HS-27A (cell line): ENCODE measurements around the gene WDR81.
"Not testable (repeated sequence)": the region's sequence is repeated elsewhere in the genome, so short reads cannot be mapped to it uniquely, and the experiment has no call there.

Experiments
- DNase-seq: peaks from one replicate; pipeline ENCODE4 v3.0.0-alpha.2; 2012; ENCODE audit warnings: low read depth, missing footprints

Gene WDR81

GRCh38 chr17:1730326-1731193 lies 6.1 kb downstream of the WDR81 start:
- DNase-seq = no peak

- no peak for DNase-seq
These were observed 6.6 kb downstream of the WDR81 start for GRCh38 chr17:1731194-1731506.

- DNase-seq = no peak
These were observed 7.8 kb downstream of the WDR81 start for GRCh38 chr17:1732241-1732832.

- no peak for DNase-seq
These were observed 8.4 kb downstream of the WDR81 start for GRCh38 chr17:1732833-1733321.

GRCh38 chr17:1733759-1734158 lies 9.3 kb downstream of the WDR81 start:
- DNase-seq = no peak

GRCh38 chr17:1735418-1735817 lies 10.9 kb downstream of the WDR81 start:
- DNase-seq = no peak

GRCh38 chr17:1735834-1736347 lies 11.4 kb downstream of the WDR81 start:
- no peak for DNase-seq

GRCh38 chr17:1736348-1737281 lies 12.1 kb downstream of the WDR81 start:
- DNase-seq = no peak

- DNase-seq = no peak
These were observed 13.2 kb downstream of the WDR81 start for GRCh38 chr17:1737531-1738291.

GRCh38 chr17:1741899-1742298 lies 17.4 kb downstream of the WDR81 start:
- not testable (repeated sequence) for DNase-seq

GRCh38 chr17:1742371-1743087 lies 18.0 kb downstream of the WDR81 start, which contains the start of gene SERPINF2:
TSS of gene SERPINF2 (plus strand) at chr17:1742871. CDS start at chr17:1744996, 2,125 bp downstream.
- no peak for DNase-seq

- no peak for DNase-seq
These were observed 18.6 kb downstream of the WDR81 start for GRCh38 chr17:1743088-1743439.

GRCh38 chr17:1744551-1745512 lies 20.3 kb downstream of the WDR81 start:
- DNase-seq = no peak

- no peak for DNase-seq
These were observed 21.1 kb downstream of the WDR81 start for GRCh38 chr17:1745513-1746020.

- DNase-seq = no peak
These were observed 22.6 kb downstream of the WDR81 start for GRCh38 chr17:1746975-1747543.

- DNase-seq = no peak
These were observed 26.1 kb downstream of the WDR81 start for GRCh38 chr17:1750628-1751027.

GRCh38 chr17:1752425-1753262 lies 28.1 kb downstream of the WDR81 start:
- DNase-seq = no peak
